Prostate gland (tissue), 2 donors: ENCODE results near the gene RBMS2. TPM values are rescaled to one million over a fixed set of nuclear protein-coding genes. Genes with fewer than 3 reads are reported as not detected.

Experiments
- DNase-seq: peaks from one replicate; pipeline ENCODE4 v3.0.0-alpha.2; 2019; ENCODE audit warnings: low spot score
- H3K27ac ChIP-seq, 2 donors: fragments of 200-600 bp; sonication (generic); 2 replicates each; pipeline ENCODE4 v1.5.1; 2017 to 2019
- H3K27me3 ChIP-seq: fragments of 200-600 bp; sonication (generic); replicated peaks from 2 replicates; pipeline ENCODE4 v1.5.1; 2019; ENCODE audit not compliant: insufficient read depth
- H3K36me3 ChIP-seq, 2 donors: fragments of 200-600 bp; sonication (generic); 1 replicate in 1 of 2; 2 replicates in 1 of 2; pipeline versions ENCODE4 v1.5.1 to v1.8.1; 2017 to 2019
- H3K4me1 ChIP-seq: fragments of 200-600 bp; sonication (generic); replicated peaks from 2 replicates; pipeline ENCODE4 v1.5.1; 2019
- H3K4me3 ChIP-seq, 2 donors: fragments of 200-600 bp; sonication (generic); 2 replicates each; pipeline ENCODE4 v1.5.1; 2017 to 2019
- H3K9me3 ChIP-seq: fragments of 200-600 bp; sonication (generic); 2 replicates; pipeline ENCODE4 v1.5.1; 2017
- CTCF ChIP-seq, 4 experiments: fragments of 200-600 bp in 2 of 4; fragments of 450-650 bp in 2 of 4; sonication (generic) in 2 of 4; IDR thresholded peaks; 1 replicate in 3 of 4; 2 replicates in 1 of 4; pipeline ENCODE4 v1.5.1; 2016 to 2019; ENCODE audit warnings: antibody characterized with exemption in 4 of 4, mild to moderate bottlenecking in 2 of 4, moderate library complexity in 2 of 4
- POLR2A ChIP-seq: fragments of 450-650 bp; IDR thresholded peaks from one replicate; pipeline ENCODE4 v1.6.1; 2016; ENCODE audit warnings: antibody characterized with exemption, mild to moderate bottlenecking
- POLR2AphosphoS5 ChIP-seq: sonication (generic); formaldehyde crosslinking; IDR thresholded peaks from one replicate; pipeline ENCODE4 v1.6.1; 2017; ENCODE audit warnings: antibody characterized with exemption
- WGBS: methylation state at CpG from one replicate; pipeline ENCODE4 v1.1.5; 2018; 5-methylcytosine and 5-hydroxymethylcytosine counted together
- intact Hi-C: fragments of 100-400 bp; cut with DNase I; formaldehyde crosslinking; loops from one replicate; pipeline ENCODE4 v1.14.2; 2022
- total RNA-seq, 2 donors: library from RNA; depleted of rRNA; stranded (reverse); fragments of >200 nt; gene quantifications; one replicate each; pipeline ENCODE4 v1.1.0, GENCODE V29; 2016

RBMS2 gene
- total RNA-seq, 2 donors from 2014 or later, result 21.1 to 259 TPM

GRCh38 chr12:56634242-56634836 is 112.7 kb downstream of the RBMS2 start:
- peak; percentile 77 for DNase-seq
- H3K4me1 ChIP-seq, result peaks cover 26% of the 10 kb centered on the region
- intact Hi-C loops, result loop anchor here (5.0 to 10.0 kb wide), 3 partner anchors 42 to 450 kb away; partner anchors contain the start of genes NAB2 and NACA

GRCh38 chr12:56634837-56635791 is 113.5 kb downstream of the RBMS2 start:
- Histone ChIP-seq H3K4me1 (peaks cover 26% of the 10 kb centered on the region), H3K27ac (peak overlapping the region; percentile 98), H3K9me3 (no peaks in the 10 kb centered on the region), H3K27me3 (no peaks in the 10 kb centered on the region), H3K36me3 (peaks cover 4 to 16% of the 10 kb centered on the region in 2 donors), H3K4me3 (peak overlapping the region; percentile 68 to 85)
- TF ChIP-seq POLR2AphosphoS5 (peak; percentile 83), POLR2A (peak; percentile 78), CTCF (IDR thresholded peaks at IDR 0.05) (peak in 3 of 4 experiments; percentile 35 to 73 (median 57))
- WGBS, result under 1% methylated on average over 34 of the region's 47 CpGs
- intact Hi-C loops, result loop anchor here (5.0 to 10.0 kb wide), 5 partner anchors 43 to 450 kb away; partner anchors contain the start of genes NAB2, NACA and RBMS2
- peak; percentile 82 for DNase-seq

More at GRCh38 chr12:56634242-56634836, 112.7 kb downstream of the RBMS2 start:
- H3K9me3 ChIP-seq, result no peaks in the 10 kb centered on the region
- peak overlapping the region; percentile 98 for H3K27ac ChIP-seq
- under 1% methylated on average over 27 of the region's 27 CpGs for WGBS
- TF ChIP-seq CTCF (IDR thresholded peaks at IDR 0.05), result no peak
- peak; percentile 75 for TF ChIP-seq POLR2AphosphoS5
- TF ChIP-seq POLR2A, result peak; percentile 86
- H3K4me3 ChIP-seq, result peak overlapping the region; percentile 68 to 85
- H3K27me3 ChIP-seq, result no peaks in the 10 kb centered on the region
- peaks cover 0 to 16% of the 10 kb centered on the region in 2 donors for H3K36me3 ChIP-seq

GRCh38 chr12:56635806-56636674 is 114.4 kb downstream of the RBMS2 start:
- peak; percentile 88 for TF ChIP-seq POLR2AphosphoS5
- peak; percentile 93 for TF ChIP-seq POLR2A
- TF ChIP-seq CTCF (IDR thresholded peaks at IDR 0.05), result no peak
- 1% methylated on average over 20 of the region's 20 CpGs for WGBS
- peak; percentile 94 for DNase-seq

More at GRCh38 chr12:56635806-56636674, 114.4 kb downstream of the RBMS2 start:
- no peaks in the 10 kb centered on the region for H3K9me3 ChIP-seq
- H3K36me3 ChIP-seq, result peaks cover 4 to 16% of the 10 kb centered on the region in 2 donors
- intact Hi-C loops, result loop anchor here (5.0 to 10.0 kb wide), 4 partner anchors 64 to 449 kb away; partner anchors contain the start of genes NAB2, NACA and RBMS2
- H3K27ac ChIP-seq, result peak overlapping the region; percentile 98
- peaks cover 20% of the 10 kb centered on the region for H3K4me1 ChIP-seq
- H3K27me3 ChIP-seq, result no peaks in the 10 kb centered on the region
- H3K4me3 ChIP-seq, result peak overlapping the region; percentile 68 to 85
